Measurements from ENCODE around the gene ACTG1.
A peak's percentile ranks its signal among the peaks of the same experiment; 100 is the strongest.

Gene ACTG1

DNA sequence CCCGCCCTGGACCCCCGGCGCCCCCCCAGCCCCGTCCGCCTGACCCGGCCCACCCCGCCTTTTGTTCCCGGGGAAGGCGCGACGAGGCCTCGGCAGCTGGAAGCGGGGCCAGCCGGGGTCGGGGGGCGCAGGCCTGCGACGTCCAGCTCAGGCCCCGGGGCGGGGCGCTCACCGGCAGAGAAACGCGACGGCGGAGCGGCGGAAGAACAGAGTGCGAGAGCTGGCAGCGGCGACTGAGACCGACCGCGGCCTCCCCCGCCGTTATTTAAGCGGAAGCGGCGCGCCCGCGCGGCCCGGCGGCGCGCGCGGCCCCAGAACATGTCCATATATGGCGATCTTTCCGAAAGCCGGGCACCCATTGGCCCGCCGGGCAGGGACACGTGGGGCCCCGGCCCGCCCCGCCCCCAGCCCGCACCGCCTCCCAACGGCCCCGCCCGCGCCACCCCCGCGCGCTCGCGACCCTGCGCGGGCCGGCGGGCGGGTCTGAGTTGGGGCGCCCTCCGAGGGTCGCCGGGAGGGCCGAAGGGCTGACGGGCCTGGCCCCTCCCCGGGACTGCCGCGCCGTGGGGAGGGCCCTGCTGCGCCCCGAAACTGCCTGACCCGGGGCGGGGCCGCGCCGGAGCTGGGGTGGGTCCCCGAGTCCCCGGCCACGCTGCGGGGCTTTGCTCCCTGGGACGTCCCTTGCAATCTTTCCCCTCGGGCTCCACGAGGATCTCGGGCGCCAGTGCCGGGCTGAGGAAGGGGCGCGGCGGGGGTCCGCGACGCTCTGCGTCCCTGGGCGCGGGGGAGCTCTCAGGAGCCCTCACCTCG is at the start of gene ACTG1:
ACTG1 (minus strand) TSS at position 238 of the 810 bp plus-strand sequence. CDS start 445 bp downstream, outside the sequence.
- no peak for FAIRE-seq

DNA sequence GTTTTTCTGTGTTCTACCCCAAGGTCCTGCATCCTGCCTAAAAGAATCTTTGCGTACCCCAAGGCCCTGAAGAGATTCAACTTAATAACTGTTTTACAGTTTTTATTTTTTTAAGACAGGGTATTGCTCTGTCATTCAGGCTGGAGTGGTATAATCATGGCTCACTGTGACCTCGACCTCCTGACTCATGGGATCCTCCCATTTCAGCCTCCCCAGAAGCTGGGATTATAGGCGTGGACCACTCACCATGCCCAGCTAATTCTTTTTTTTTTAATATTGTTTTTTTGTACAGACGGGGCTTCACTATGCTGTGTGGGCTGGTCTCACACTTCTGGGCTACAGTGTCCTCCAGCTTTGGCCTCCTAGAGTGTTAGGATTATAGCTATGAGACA is 48.9 kb upstream of the ACTG1 start:
- no peak for FAIRE-seq

DNA sequence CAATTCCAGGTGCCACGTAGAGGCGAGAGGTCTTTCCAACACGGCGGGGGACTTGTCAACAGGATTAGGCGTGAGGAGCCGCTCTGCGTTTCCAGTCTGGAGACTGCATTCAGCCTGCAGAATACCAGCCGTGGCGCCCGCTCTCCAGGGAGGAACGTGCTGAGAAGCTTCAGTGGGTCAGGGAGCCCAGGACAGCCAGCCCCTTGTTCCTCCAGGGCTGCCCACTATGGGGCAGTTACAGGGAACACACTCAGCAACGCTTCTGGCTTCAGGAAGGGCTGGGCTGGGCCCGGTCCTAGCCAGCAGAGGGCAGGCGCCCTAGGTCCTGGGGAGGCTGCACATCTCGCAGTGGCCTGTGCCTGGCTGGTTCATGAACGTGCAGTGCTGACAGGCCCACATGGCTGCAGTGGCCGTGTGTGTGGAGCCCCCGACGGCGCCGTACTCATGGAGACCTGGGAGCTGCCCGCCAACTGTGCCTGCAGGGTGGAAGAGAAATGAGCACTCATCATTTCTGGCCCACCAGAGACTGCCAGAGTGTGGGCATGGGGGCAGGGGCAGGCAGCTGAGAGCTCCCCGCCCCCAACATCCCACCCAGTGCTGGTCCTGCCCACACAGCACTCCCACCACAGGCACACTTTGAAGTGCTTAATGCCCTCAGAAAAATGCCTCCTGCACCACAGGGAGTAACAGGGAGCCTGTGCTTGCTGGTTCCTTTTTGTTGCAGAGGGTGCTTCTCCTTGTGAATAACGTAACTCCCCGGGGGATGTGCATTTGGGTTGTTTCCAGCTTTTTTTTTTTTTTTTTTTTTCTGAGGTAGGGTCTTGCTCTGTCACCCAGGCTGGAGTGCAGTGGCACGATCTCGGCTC is 46.6 kb upstream of the ACTG1 start:
- no peak for FAIRE-seq

DNA sequence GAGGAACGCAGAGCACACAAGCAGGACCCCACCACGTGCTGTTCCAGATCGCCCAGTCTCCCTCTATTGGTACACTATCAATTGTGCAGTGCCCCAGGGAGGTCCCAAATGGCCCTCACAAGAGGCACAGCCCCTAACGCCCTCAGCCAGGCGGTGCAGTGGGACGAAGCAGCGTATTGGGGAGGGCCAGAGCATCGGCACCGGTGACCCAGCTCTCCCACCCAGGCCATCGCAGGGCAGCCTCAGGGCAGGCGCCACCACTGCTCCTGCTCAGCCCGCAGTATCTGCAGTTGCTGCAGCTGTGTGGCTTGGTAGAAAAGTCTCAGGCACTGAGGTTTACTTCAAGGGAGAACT is 45.5 kb upstream of the ACTG1 start:
- no peak for FAIRE-seq

DNA sequence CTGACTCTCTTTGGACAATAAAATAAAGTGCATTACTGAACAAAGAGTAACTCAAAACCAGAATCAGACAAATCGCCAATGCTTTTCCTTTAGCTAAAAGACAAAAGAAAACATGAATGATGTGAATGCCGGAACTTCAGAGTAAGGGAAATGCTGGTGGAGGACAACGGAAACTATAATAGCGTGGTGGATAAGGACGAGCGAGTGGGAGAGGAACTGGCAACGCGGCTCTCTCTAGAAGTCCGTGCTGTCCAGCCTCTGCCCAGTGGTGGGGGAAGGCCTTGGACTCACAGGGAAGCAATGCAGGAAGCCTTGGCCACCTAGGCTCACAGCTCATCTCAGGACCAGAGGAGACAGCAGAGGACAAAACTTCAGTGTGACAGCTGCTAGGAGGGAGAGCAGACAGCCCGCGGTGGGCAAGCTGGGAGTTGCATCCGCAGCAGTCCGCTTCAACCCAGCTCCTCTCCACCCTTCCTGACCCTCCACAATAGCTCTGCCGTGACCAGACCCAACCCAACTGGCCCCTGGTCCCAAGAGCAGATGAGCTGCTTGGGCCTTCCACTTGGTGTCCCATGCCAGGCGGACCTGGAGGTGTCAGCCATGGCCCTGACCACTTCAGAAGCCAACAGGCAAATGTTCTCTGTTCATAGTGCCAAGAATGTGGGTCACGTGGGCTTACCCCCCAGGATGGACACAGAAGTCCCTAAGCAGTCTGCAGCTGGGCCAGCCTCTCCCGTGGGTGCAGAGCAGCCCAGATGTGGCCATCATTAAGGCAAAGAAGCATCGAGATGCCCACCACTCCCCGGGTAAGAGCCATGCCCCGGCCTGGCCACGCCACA is 44.9 kb upstream of the ACTG1 start:
- FAIRE-seq = no peak

DNA sequence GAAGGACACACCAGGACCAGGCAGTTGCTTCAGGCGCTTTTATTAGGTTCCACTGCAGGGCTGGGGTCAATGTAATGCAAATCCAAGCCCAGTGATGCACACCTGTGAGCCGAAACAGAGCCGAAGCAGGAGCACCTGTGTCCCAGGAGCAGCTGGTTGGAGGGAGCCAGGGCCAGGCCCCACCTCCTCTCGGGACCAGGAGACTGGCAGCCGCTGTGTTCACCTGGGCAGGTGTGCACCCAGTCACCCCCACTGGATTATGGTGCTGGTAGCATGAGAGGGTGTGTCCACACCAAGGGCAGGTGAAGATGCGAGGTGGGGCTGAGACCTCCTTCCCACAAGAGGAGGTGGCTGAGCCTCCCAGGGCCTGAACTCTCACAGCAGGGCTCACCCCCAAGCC is 44.3 kb upstream of the ACTG1 start:
- no peak for FAIRE-seq

DNA sequence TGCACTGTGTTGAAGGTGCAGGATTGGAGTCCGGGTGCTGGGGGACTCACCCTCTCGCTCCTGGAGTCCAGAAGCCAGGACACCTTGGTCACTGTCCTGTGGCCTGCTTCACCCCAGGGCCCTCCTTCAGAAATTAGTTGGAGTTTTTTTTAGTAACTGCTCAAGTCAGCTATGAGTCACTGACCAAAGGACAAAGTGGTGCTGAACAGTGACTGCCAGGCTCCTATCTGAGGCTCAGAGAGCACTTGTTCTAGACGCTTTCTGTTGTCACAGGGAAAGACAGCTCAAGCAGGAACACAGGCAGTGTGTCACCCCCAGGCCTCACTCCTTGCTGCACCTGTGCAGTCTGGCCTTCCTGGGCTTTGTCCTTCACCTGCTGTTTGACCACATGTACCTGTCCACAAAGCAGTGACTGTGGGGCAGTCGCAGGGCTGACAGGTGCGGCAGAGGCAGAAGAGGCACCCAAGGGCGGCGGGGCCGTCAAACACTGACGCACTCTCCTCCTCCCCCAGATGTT is 43.6 kb upstream of the ACTG1 start:
- no peak for FAIRE-seq

DNA sequence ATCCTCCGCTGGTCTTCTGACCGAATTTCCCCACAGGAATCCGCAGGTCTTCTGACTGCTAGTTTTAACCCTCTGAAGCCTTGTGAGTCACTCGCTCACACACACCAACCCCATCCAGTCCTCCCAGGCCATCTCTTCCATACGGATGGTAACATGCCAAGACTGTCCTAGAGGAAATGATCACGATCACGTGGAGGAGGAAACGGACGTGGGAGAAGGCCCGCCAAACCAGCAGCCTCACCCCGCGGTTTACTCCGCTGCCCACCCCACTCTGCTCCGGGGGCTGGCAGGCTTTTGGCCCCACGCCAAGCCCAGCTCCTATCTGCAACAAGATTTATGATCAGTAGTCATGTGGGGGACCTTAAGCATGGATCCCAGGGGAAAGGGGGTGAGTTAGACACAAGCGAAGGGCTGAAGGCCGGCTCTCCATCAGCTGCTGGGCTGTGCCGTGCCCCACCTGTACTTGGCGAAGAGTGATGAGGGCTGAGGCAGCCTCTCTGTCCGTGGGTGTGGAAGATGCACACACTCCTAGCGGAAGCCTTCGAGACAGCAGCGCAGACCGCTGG is 41.1 kb upstream of the ACTG1 start:
- no peak for FAIRE-seq

DNA sequence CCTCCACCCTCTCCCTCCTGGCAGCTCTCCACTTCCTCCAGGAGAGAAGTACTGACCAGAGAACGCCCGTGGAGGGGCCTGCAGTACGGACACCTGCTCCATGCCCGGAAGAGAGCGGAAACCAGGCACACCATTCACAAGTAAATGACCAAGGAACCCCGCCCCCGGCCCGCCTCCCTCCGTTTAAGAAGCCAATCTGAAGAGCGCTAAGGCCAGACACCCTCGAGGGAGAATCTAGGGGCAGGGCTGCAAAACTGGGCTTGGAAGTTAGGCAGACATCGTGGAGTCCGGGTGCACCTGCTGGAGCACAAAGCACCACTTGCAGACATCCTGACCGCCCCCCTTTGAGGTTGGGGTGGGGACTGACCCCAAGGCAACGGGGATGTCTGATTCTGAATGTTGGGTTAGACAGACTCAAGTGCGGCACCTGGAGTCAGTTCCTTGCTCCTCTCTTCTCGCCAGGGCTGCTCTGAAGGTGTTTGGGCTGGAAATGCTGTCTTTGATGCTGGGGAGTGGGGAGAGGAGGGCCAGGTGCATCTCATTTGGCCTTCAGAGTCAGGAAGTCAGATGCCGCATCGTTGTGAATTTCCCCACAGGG is 40.5 kb upstream of the ACTG1 start:
- peak; percentile 74 for FAIRE-seq

DNA sequence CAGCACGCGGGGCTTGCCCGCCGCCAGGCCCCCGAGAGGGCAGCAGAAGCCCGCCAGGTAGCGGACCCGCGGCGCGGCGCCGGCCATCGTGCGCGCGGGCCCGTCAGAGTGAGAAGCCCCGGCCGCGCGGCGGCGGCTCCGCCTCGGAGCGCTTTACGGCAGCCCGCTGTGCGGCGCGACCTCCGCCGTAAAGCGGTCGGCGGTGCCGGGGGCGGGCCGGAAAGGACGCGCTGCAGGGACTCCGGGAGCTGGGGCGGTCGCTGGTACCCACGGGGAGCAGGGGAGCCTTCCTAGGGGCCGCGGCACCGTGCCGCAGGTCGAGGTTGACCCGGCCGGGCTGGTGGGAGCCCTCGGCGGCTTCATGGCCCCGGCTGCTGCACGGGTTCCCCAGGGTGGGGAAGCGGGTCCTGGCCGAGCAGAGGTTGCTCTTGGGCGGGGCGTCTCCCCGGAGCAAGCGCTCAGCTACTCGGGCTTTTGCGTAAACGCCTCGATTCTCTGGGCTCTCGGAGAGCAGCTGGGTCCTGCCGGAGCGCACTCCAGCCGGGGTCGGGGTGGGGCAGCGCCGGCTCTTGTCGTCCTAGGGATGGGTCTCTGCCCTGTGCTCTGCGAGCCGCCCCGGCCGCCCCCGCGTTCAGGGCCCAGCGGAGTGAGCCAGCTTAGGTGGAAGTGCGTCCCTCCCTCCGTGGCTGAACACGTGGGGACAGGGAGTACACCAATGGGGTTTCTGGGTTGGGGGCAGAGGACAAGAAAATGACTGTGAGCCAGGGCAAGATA is 39.8 kb upstream of the ACTG1 start, which contains the start of gene FAAP100:
FAAP100 (minus strand) TSS at position 110 of the 774 bp plus-strand sequence; CDS start at position 87, 23 bp downstream.
- no peak for FAIRE-seq

DNA sequence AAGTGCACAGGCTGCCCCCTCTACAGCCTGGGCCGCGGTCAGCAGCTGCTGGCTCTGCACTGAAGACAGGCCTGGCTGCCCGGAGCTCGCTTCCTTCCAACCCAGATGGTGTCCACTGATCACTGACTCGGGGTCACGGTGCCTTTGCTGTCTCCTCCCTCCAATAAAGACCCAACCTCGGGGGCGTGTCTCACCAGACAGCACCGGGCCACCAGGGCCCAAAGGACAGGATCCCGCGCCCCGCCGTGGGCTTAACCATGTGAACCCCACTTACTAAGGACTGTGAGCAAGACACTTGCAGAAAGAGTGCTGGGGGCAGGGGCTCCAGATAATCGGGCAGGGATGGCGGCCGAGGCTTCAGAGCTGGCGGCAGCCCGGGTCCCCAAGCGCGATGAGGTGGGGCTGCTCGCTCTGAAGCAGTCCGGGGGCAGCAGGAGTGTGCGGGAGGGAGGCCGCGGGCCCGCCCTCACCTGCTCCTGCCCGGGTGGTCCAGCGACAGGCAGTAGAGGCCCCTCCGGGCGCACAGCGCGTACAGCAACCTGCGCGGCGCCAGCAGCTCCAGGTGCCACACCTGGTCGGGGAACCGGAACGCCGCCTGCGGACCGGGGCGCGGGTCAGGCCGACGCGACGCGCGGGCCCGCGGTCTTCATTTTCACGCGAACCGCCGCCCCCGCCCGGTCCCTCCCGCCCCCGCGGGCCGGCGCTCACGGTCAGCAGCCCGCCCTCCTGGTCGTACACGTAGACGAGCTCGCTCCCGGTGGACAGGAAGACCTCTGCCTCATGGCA is 39.1 kb upstream of the ACTG1 start:
- FAIRE-seq = no peak

DNA sequence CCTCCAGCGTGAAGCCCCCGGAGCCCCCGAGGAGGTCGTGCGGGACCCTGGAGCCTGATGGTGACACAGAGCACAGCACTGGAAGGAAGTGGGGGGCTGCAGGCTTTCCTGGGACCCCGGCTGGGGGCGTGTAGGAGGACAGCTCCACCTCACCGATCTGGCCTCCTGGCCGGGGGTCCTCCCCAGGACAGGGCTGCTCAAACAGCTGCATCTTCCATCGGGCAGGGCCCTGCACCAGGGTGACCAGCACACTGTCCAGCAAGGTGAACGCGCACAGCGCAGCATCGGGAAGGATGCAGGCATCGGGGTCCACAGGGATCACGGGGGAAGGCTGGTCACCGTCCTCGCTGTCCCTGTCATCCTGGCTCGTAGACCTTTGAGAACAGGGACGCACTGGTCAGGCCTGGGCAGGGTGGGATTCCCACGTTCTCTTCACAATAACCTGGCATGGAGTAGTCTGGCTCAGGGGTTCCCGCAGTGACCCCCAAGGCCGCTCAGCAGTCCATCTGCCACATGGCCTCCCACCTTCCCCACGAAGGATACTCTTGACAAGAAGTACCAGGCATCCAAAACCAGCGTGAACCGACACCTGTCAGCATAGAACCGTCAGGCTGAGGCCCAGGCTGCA is 38.3 kb upstream of the ACTG1 start:
- FAIRE-seq = no peak

DNA sequence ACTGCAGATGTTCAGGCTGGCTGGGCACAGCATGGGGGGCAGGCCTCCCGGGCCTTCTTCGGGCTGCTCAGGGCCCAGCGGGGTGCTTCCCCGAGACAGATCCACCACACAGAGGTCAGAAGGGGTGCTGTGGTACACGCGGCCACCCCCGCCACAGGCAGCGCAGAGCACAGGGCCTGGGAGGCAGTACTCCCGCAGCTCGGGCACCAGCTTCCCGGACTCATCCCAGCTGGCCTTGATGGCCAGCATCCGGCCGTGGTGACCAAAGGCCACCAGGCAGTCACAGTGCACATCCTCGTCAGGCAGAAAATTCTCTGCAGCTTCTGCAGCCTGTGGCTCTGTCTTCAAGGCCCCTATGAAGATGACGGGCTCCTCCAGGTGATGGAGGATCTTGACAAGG is 37.7 kb upstream of the ACTG1 start:
- no peak for FAIRE-seq

DNA sequence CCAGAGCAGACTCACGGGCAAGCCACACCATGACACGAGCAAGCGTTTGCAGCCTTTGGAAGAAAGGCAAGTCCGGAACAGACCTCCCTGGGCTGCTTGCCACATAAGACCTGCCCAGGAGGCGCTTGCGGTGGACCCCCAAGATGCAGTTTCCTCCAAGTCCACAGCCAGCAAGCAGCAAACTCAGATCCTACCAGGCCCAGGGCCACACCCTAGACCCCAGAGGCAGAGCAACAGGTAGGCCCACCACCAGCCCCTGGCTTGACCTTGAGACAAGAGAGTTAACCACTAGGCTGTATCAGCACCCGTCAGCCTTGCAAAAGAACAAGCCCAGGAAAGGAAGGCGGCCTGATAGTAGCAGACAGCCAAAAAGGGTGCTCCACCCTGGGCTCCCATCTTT is 37.2 kb upstream of the ACTG1 start:
- no peak for FAIRE-seq

DNA sequence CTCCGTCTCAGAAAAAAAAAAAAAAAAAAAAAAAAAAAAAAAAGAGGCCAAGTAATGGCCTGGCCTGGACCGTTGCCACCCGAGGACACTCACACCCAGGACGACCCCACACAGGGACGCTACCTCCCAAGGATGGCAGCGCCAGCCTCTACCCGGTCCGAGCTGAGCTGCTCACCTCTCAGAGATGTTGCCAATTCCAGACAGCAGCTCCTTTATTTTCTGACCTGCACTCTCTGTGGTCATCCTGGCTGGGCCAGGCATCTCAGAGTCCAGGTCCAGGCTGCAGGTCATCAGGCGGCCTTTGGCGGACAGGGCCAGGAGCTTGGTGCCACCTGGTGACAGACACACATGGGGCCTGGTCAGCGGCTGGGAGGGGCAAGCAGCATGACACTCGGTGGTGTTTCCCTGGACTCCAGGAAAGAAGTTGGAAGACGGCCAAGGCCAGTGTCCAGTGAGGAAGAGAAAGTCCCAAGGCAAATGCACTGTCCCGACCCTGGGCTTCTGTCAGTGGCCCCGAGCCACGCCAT is 36.5 kb upstream of the ACTG1 start:
- FAIRE-seq = no peak

DNA sequence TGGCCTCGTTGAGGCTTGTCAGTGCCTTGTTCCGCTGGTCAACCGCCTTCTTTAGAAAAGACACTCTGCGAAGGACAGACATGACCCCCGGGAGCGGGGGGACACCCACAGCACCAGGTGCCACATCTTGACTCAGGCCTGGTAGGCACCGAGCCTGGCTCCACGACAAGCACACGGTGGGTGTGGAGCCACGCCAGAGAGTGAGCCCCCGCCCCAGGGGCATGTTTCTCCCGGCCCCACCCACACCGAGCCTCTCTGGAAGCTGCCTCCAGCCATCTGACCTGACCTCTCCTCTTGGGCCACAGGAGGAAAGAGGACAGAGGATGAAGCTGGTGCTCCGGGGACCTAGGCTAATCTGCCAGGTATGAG is 35.0 kb upstream of the ACTG1 start:
- FAIRE-seq = no peak

DNA sequence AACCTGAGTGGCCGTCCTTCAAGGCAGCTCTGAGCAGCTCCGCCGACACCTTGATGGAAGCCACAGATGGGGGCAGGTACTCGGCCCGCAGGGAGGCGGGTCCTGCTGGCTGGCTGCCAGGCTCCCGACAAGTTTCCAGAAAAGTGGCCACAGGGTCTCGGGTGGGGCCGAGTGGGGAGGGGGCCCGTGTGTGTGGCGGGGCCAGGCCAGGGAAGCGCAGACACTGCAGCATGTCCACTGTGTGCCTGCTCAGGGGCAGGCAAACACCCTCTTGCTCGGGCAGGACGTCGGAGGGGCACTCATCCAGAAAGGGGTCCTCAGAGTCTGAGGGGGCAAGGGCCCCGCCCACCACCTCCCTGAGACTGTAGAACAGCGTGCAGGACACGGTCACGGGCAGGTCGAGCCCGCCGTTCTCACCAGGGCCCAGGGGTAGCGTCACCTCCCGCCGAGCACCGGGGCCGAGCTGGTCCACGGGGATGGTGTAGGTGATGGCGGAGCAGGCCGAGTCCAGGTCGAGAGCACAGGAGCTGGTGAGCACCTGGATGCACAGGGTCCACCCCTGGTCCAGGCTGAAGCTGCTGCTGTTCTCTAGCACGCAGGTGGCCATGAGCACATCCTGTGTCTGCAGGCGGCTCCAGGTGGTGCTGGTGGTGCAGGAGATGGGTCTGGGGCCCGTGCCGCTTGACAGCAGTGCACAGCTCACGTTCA is 34.5 kb upstream of the ACTG1 start:
- FAIRE-seq = no peak

DNA sequence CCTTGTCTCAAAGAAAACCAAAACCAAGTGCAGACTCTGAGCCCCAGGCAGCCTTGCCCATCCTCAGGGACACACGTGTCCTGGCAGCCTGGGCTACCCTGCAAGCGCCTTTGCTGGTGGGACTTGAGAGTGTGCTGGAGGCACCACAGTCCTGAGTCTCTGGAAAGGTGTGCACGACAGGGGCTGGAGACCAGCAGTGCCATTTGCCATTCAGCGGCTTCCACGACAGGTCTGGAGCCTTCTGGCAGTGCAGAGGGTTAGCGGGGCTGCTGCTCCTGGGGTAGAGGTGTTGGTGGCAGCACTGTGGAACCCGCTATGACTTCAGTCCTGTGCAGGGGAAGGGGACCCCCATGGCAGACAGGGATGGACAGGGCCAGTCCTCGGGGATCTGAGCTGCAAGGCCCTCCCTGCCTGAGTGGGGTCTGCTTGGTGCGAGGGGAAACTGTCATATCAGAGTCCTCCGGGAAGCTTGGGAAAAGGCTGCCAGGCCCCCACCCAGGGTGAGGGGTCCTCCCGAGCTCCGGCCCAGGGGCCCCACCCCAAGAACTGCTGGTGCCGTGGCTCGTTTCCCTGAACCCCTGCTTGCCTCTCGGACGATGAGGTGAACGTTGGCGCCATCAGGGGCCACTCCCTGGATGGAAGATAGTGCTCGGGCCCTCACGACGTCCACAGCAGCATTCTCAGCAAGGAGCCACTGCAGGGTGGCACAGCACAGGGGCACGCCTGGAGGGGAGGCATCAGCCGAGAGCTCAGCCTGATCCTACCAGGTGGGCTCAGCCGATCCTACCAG is 32.8 kb upstream of the ACTG1 start:
- FAIRE-seq = no peak
